ENCODE results near the gene CBLL1. TPM values are rescaled to one million over a fixed set of nuclear protein-coding genes. Genes with fewer than 3 reads are reported as not detected.

Gene CBLL1
- total and polyA plus RNA-seq, 2 experiments from 2014 or later = 18.1 to 19.0 TPM

DNA sequence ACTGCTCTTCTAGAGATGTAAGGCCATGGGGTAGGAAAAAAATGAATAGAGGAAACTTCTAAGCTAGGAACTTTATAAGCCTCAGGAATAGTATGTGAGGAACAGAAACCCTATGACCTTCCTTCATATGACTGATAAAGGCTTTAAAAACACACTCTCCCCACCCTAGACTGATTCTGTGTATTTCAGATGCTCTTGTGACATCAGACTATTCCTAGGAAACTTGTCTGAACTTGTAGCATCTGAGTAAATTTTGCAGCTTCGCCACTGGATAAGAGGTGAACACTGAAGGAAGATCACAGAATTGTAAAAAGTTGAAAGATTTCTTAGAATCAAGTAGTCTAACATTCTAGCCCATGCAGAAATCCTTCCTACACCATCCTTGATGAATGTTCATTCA lies 31.0 kb upstream of the CBLL1 start:
- TF ChIP-seq, protein P1, sequence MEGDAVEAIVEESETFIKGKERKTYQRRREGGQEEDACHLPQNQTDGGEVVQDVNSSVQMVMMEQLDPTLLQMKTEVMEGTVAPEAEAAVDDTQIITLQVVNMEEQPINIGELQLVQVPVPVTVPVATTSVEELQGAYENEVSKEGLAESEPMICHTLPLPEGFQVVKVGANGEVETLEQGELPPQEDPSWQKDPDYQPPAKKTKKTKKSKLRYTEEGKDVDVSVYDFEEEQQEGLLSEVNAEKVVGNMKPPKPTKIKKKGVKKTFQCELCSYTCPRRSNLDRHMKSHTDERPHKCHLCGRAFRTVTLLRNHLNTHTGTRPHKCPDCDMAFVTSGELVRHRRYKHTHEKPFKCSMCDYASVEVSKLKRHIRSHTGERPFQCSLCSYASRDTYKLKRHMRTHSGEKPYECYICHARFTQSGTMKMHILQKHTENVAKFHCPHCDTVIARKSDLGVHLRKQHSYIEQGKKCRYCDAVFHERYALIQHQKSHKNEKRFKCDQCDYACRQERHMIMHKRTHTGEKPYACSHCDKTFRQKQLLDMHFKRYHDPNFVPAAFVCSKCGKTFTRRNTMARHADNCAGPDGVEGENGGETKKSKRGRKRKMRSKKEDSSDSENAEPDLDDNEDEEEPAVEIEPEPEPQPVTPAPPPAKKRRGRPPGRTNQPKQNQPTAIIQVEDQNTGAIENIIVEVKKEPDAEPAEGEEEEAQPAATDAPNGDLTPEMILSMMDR (IDR thresholded peaks at IDR 0.05; ENCODE audit: low read depth, low read length) = no peak

DNA sequence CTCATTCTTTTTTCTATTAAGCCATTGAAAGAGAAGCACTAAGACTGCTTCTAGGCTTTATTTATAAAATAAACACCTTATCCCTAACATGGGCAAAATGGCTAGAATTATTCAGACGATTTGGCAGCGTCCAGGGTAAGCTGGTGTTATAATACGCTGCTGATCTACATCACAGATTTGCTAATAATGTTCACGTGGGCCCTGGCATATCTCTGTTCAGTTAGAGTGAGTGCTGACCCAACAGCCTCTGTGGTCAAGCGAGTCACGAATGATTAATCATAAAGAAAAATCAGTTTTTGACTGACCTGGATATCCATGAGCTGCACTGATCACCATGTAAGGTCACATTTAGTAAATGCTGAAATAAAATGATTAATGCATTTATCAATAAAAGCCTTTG lies 28.4 kb upstream of the CBLL1 start:
- no peak overlapping the region for H3K4me3 ChIP-seq
- TF ChIP-seq, protein P1 (IDR thresholded peaks at IDR 0.05; ENCODE audit: low read depth, low read length) = no peak
- H3K27ac ChIP-seq = no peak overlapping the region
- H3K4me1 ChIP-seq (ENCODE audit: low read depth) = peaks cover 13% of the 10 kb centered on the region
- no peak for DNase-seq (ENCODE audit: low read depth in 1 of 2, low spot score in 1 of 2)
- H3K9me3 ChIP-seq (ENCODE audit: low read depth) = no peaks in the 10 kb centered on the region
- H3K36me3 ChIP-seq = no peaks in the 10 kb centered on the region
- no peaks in the 10 kb centered on the region for H3K27me3 ChIP-seq

More for the DNA sequence above, 31.0 kb upstream of the CBLL1 start:
- Histone ChIP-seq H3K4me3 (no peak overlapping the region), H3K27me3 (no peaks in the 10 kb centered on the region), H3K36me3 (no peaks in the 10 kb centered on the region), H3K9me3 (ENCODE audit: low read depth) (no peaks in the 10 kb centered on the region), H3K4me1 (ENCODE audit: low read depth) (peaks cover 13% of the 10 kb centered on the region), H3K27ac (no peak overlapping the region)
- DNase-seq (ENCODE audit: low read depth in 1 of 2, low spot score in 1 of 2) = no peak

DNA sequence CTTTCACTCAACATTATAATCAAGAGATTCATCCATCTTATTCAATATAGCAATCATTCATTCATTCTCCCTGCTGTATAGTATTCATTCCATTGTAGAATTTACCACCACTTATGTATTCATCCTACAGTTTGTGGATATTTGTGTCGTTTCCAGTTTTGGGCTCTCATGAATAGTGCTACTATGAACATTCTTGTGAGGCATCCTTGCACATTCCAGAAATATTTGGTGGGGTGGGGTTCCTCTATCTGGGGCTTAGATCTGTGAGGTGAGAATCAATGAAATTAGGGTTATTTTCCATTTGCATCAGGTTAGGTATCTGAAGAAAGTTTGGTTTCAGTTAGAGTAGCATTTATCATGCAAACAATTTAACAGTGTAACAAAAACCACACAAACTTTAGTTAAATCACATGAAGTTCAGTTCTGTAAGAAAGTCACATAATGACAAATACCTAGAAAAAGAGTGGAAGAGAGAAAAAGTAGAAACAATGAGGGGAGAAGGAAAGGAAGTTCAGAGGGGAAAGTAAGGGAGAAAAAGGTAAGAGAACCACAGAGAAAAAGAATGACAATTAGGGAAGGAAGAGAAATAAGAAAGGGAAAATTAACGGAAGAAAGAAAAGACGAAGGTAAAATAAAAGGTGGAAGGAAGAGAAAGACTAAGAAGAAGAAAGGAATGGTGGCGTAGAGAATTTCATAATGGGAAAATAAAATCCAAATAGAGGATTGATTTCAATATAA lies 25.3 kb upstream of the CBLL1 start:
- no peak overlapping the region for H3K4me3 ChIP-seq
- no peak for DNase-seq (ENCODE audit: low read depth in 1 of 2, low spot score in 1 of 2)
- no peaks in the 10 kb centered on the region for H3K4me1 ChIP-seq (ENCODE audit: low read depth)
- no peaks in the 10 kb centered on the region for H3K9me3 ChIP-seq (ENCODE audit: low read depth)
- no peaks in the 10 kb centered on the region for H3K36me3 ChIP-seq
- TF ChIP-seq, protein P1 (IDR thresholded peaks at IDR 0.05; ENCODE audit: low read depth, low read length) = no peak
- H3K27ac ChIP-seq = no peak overlapping the region
- H3K27me3 ChIP-seq = no peaks in the 10 kb centered on the region

DNA sequence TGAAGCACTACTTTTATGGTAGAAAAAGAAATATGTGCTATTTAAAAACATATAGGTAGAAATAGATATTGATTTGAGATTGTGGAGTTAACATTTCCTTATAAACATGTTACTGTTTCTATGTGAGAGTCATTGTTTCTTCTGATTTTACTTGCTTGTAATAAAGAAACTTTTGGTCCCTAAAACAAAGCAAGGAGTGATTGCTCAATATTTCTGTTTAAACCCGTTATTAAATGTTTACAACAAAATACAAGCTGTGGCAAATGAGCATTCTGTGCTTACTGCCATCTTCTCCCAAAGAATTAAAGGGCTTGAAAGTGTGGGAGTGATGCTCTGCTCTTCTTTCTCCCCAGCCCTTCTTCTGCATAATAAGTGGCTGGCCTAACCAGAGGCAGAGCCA lies 22.7 kb upstream of the CBLL1 start:
- TF ChIP-seq, protein P1 (IDR thresholded peaks at IDR 0.05; ENCODE audit: low read depth, low read length) = no peak
- Histone ChIP-seq H3K4me3 (no peak overlapping the region), H3K27me3 (no peaks in the 10 kb centered on the region), H3K9me3 (ENCODE audit: low read depth) (no peaks in the 10 kb centered on the region), H3K36me3 (no peaks in the 10 kb centered on the region), H3K4me1 (ENCODE audit: low read depth) (no peaks in the 10 kb centered on the region), H3K27ac (no peak overlapping the region)
- no peak for DNase-seq (ENCODE audit: low read depth in 1 of 2, low spot score in 1 of 2)

DNA sequence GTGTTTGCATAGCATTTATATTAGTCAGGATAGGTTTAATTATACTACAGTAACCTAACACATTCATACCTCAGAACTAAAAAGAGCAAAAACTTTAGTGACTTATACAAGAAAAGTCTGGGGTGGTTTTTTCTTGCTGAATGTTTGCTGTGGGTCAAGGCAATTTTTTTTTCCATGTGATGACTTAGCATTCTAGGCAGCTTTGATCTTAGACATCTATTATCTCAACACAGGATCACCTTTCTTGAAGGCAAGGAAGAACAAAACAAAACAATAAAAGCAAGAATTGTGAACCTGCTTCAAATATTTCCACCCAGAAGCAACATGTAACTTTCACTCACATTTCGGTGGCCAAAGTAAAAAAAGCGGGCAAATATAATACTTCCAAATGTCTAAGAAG lies 20.7 kb upstream of the CBLL1 start:
- H3K9me3 ChIP-seq (ENCODE audit: low read depth) = no peaks in the 10 kb centered on the region
- peaks cover 3% of the 10 kb centered on the region for H3K27me3 ChIP-seq
- DNase-seq (ENCODE audit: low read depth in 1 of 2, low spot score in 1 of 2) = no peak
- H3K36me3 ChIP-seq = no peaks in the 10 kb centered on the region
- no peak overlapping the region for H3K4me3 ChIP-seq
- H3K4me1 ChIP-seq (ENCODE audit: low read depth) = no peaks in the 10 kb centered on the region
- TF ChIP-seq, protein P1 (IDR thresholded peaks at IDR 0.05; ENCODE audit: low read depth, low read length) = no peak
- H3K27ac ChIP-seq = no peak overlapping the region

Data from cardiac muscle cell (in vitro differentiated cells and primary cell).